SK-N-MC (cell line): ENCODE measurements around the gene CARMIL1.

Experiments used
- DNase-seq: peaks from one replicate; pipeline ENCODE4 v3.0.0-alpha.2; 2011; ENCODE audit warnings: low read depth, low spot score
- H3K27ac ChIP-seq: fragments of 200-600 bp; sonication (generic); 2 replicates; pipeline ENCODE4 v1.5.1; 2016; ENCODE audit warnings: mixed run types
- H3K36me3 ChIP-seq: fragments of 200-600 bp; sonication (generic); 2 replicates; pipeline ENCODE4 v1.6.1; 2017; ENCODE audit warnings: antibody characterized with exemption, low read length, mixed read lengths; ENCODE audit not compliant: insufficient read depth
- H3K4me3 ChIP-seq: fragments of 200-600 bp; sonication (generic); 2 replicates; pipeline ENCODE4 v1.5.1; 2016
- H3K9ac ChIP-seq: fragments of 200-600 bp; sonication (generic); 2 replicates; pipeline ENCODE4 v1.8.0; 2017; ENCODE audit warnings: mixed run types, mixed read lengths; ENCODE audit not compliant: insufficient read length
- H3K9me3 ChIP-seq: fragments of 200-600 bp; sonication (generic); 2 replicates; pipeline ENCODE4 v1.6.1; 2017; ENCODE audit warnings: low read depth, mild to moderate bottlenecking, antibody characterized with exemption, low read length, moderate library complexity, mixed read lengths
- EZH2 ChIP-seq: fragments of 200-600 bp; sonication (generic); IDR thresholded peaks from one replicate; pipeline ENCODE4 v1.6.1; 2017; ENCODE audit warnings: antibody characterized with exemption
- FOXP2 ChIP-seq: optimal IDR thresholded peaks from 2 replicates; pipeline ENCODE3; 2011; ENCODE audit warnings: mild to moderate bottlenecking, moderate library complexity; ENCODE audit not compliant: insufficient read depth; ENCODE audit errors: extremely low read length, control extremely low read depth
- POLR2AphosphoS5 ChIP-seq: IDR thresholded peaks from 2 replicates; pipeline ENCODE4 v1.6.1; 2012; ENCODE audit warnings: mild to moderate bottlenecking, low read depth, low read length, borderline replicate concordance

The CARMIL1 gene

GRCh38 chr6:25469797-25470388 is 190.7 kb downstream of the CARMIL1 start:
- no peak overlapping the region for H3K27ac ChIP-seq
- no peaks in the 10 kb centered on the region for H3K9me3 ChIP-seq
- TF ChIP-seq EZH2 (no peak), FOXP2 (no peak), POLR2AphosphoS5 (no peak)
- no peak for DNase-seq
- no peak overlapping the region for H3K4me3 ChIP-seq
- H3K9ac ChIP-seq: no peak overlapping the region
- no peaks in the 10 kb centered on the region for H3K36me3 ChIP-seq

GRCh38 chr6:25472306-25472705 is 193.1 kb downstream of the CARMIL1 start:
- TF ChIP-seq FOXP2 (no peak), EZH2 (no peak), POLR2AphosphoS5 (no peak)
- no peak for DNase-seq
- Histone ChIP-seq H3K27ac (no peak overlapping the region), H3K36me3 (no peaks in the 10 kb centered on the region), H3K9ac (no peak overlapping the region), H3K9me3 (no peaks in the 10 kb centered on the region), H3K4me3 (no peak overlapping the region)

- H3K9me3 ChIP-seq: no peaks in the 10 kb centered on the region
- no peak overlapping the region for H3K4me3 ChIP-seq
- TF ChIP-seq EZH2 (no peak), FOXP2 (no peak), POLR2AphosphoS5 (no peak)
- DNase-seq: no peak
- H3K36me3 ChIP-seq: no peaks in the 10 kb centered on the region
- H3K9ac ChIP-seq: no peak overlapping the region
- no peak overlapping the region for H3K27ac ChIP-seq
These were observed 193.7 kb downstream of the CARMIL1 start for GRCh38 chr6:25472906-25473305.

DNA sequence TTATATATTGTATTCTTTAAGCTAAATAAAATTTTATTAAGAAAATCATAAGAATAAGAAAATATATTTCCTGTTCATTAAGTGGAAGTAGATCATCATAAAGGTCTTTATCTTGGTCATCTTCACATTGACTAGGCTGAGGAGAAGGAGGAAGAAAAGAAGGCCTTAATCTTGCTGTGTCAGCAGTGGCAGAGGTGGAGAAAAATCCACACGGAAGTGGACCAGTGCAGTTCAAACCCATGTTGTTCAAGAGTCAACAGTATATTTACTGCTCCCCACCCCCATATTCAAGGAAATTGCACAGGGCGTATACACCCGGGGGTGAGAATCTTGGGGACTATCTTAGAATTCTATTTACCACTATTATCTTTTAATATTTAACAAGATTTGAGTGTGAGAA is 194.3 kb downstream of the CARMIL1 start:
- Histone ChIP-seq H3K27ac (no peak overlapping the region), H3K36me3 (no peaks in the 10 kb centered on the region), H3K9me3 (no peaks in the 10 kb centered on the region), H3K4me3 (no peak overlapping the region), H3K9ac (no peak overlapping the region)
- no peak for TF ChIP-seq FOXP2
- no peak for TF ChIP-seq EZH2
- no peak for TF ChIP-seq POLR2AphosphoS5
- no peak for DNase-seq

GRCh38 chr6:25476126-25476525 is 197.0 kb downstream of the CARMIL1 start:
- no peak for DNase-seq
- Histone ChIP-seq H3K9me3 (no peaks in the 10 kb centered on the region), H3K36me3 (no peaks in the 10 kb centered on the region), H3K4me3 (no peak overlapping the region), H3K27ac (no peak overlapping the region), H3K9ac (no peak overlapping the region)
- TF ChIP-seq EZH2: no peak
- TF ChIP-seq FOXP2: no peak
- TF ChIP-seq POLR2AphosphoS5: no peak

GRCh38 chr6:25477006-25477590 is 197.9 kb downstream of the CARMIL1 start:
- no peak for DNase-seq
- Histone ChIP-seq H3K9ac (no peak overlapping the region), H3K9me3 (no peaks in the 10 kb centered on the region), H3K27ac (no peak overlapping the region), H3K36me3 (no peaks in the 10 kb centered on the region), H3K4me3 (no peak overlapping the region)
- TF ChIP-seq FOXP2: no peak
- TF ChIP-seq POLR2AphosphoS5: no peak

- TF ChIP-seq FOXP2: no peak
- TF ChIP-seq EZH2: no peak
- no peak for TF ChIP-seq POLR2AphosphoS5
- H3K27ac ChIP-seq: no peak overlapping the region
These were observed 199.8 kb downstream of the CARMIL1 start for GRCh38 chr6:25478973-25479372.

GRCh38 chr6:25481267-25481666 is 202.1 kb downstream of the CARMIL1 start:
- no peak for DNase-seq
- H3K9ac ChIP-seq: no peak overlapping the region
- no peak overlapping the region for H3K27ac ChIP-seq
- TF ChIP-seq POLR2AphosphoS5 (no peak), EZH2 (no peak), FOXP2 (no peak)
- no peak overlapping the region for H3K4me3 ChIP-seq
- no peaks in the 10 kb centered on the region for H3K9me3 ChIP-seq
- no peaks in the 10 kb centered on the region for H3K36me3 ChIP-seq

More at GRCh38 chr6:25478973-25479372, 199.8 kb downstream of the CARMIL1 start:
- Histone ChIP-seq H3K4me3 (no peak overlapping the region), H3K36me3 (no peaks in the 10 kb centered on the region), H3K9ac (no peak overlapping the region), H3K9me3 (no peaks in the 10 kb centered on the region)
- no peak for DNase-seq

DNA sequence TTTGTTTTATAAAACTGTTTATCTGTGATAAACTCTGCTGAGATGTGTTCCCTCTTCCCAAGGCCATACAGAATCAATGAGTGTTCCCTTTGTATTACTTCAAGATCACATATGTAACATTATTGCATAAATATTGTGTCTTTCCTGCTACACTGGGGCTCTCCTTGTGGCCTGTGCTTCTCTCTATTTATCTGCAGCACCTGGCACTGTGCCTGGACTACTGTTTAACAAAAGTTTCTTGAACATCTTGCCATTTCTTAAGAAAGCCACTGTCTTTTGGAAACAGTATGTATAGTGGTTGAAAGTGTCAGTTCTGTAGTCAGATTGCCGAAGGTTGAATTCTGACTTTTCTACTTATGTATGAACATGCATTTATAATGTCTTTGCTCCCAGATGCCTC is 203.8 kb downstream of the CARMIL1 start:
- no peaks in the 10 kb centered on the region for H3K36me3 ChIP-seq
- H3K9ac ChIP-seq: no peak overlapping the region
- no peak overlapping the region for H3K27ac ChIP-seq
- H3K4me3 ChIP-seq: no peak overlapping the region
- H3K9me3 ChIP-seq: no peaks in the 10 kb centered on the region
- TF ChIP-seq FOXP2: no peak
- no peak for TF ChIP-seq POLR2AphosphoS5
- TF ChIP-seq EZH2: no peak
- no peak for DNase-seq

DNA sequence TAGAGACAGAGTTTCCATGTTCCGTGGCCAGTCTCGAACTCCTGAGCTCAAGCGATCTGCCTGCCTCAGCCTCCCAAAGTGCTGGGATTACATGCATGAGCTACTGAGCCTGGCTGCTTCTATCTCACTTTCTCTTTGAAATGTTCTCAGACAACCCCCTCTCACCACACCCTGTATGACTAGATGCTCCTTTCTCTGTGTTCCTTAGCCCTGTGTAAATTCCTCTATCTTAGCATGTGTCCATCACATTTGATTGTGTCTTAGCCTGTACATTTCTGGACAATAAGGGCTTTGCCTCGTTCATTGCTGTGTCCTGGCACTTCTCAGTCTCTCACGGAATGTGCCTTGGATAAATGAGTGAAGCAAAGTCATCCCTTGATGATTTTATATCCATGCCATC is 204.8 kb downstream of the CARMIL1 start:
- TF ChIP-seq EZH2 (no peak), POLR2AphosphoS5 (no peak), FOXP2 (no peak)
- Histone ChIP-seq H3K27ac (no peak overlapping the region), H3K4me3 (no peak overlapping the region), H3K9me3 (no peaks in the 10 kb centered on the region), H3K36me3 (no peaks in the 10 kb centered on the region), H3K9ac (no peak overlapping the region)
- no peak for DNase-seq
